Tibial artery (tissue), 4 donors: ENCODE measurements around the gene ADCK2.

Experiments
- DNase-seq, 2 donors: peaks; one replicate each; pipeline ENCODE4 v3.0.0-alpha.2; 2019
- H3K27ac ChIP-seq, 2 donors: fragments of 200-600 bp; sonication (generic) in 1 of 2; 1 replicate in 1 of 2; 2 replicates in 1 of 2; pipeline ENCODE4 v1.5.1; 2018 to 2019; ENCODE audit warnings: mild to moderate bottlenecking in 1 of 2
- H3K27me3 ChIP-seq, 2 donors: fragments of 200-600 bp; sonication (generic) in 1 of 2; one replicate each; pipeline versions ENCODE4 v1.5.1 to v1.6.0; 2016 to 2019
- H3K36me3 ChIP-seq, 3 donors: fragments of 200-600 bp; sonication (generic) in 2 of 3; one replicate each; pipeline ENCODE4 v1.5.1; 2016 to 2019; ENCODE audit warnings: mild to moderate bottlenecking in 2 of 3
- H3K4me1 ChIP-seq, 4 donors: fragments of 200-600 bp; sonication (generic) in 2 of 4; 1 replicate in 3 of 4; 2 replicates in 1 of 4; pipeline ENCODE4 v1.5.1; 2016 to 2019
- H3K4me3 ChIP-seq, 2 donors: fragments of 200-600 bp; sonication (generic) in 1 of 2; 1 replicate in 1 of 2; 2 replicates in 1 of 2; pipeline ENCODE4 v1.5.1; 2018 to 2019; ENCODE audit warnings: mild to moderate bottlenecking in 2 of 2
- H3K9me3 ChIP-seq, 3 donors: fragments of 200-600 bp; sonication (generic) in 1 of 3; one replicate each; pipeline ENCODE4 v1.5.1; 2016 to 2019
- intact Hi-C: fragments of 100-400 bp; cut with DNase I; formaldehyde crosslinking; loops from one replicate; pipeline ENCODE4 v1.15.0; 2023; ENCODE audit warnings: low total_unique reads
- TF ChIP-seq, protein P1 (sequence below), 2 experiments: fragments of 200-600 bp in 1 of 2; fragments of 450-650 bp in 1 of 2; IDR thresholded peaks; one replicate each; pipeline ENCODE4 v1.5.1; 2017 to 2019; ENCODE audit warnings: antibody characterized with exemption in 2 of 2, mild to moderate bottlenecking in 1 of 2, moderate library complexity in 1 of 2

The ADCK2 gene

GRCh38 chr7:140631021-140631420 is 41.7 kb upstream of the ADCK2 start:
- peak in 1 of 2 donors; percentile 40 for DNase-seq
- Histone ChIP-seq H3K27ac (no peak overlapping the region), H3K4me3 (no peak overlapping the region), H3K4me1 (peaks cover 0 to 9% (median 6%) of the 10 kb centered on the region in 4 donors), H3K27me3 (peaks cover 0 to 11% of the 10 kb centered on the region in 2 donors), H3K36me3 (no peaks in the 10 kb centered on the region), H3K9me3 (no peaks in the 10 kb centered on the region)
- intact Hi-C loops = no loop called here
- TF ChIP-seq, protein P1, sequence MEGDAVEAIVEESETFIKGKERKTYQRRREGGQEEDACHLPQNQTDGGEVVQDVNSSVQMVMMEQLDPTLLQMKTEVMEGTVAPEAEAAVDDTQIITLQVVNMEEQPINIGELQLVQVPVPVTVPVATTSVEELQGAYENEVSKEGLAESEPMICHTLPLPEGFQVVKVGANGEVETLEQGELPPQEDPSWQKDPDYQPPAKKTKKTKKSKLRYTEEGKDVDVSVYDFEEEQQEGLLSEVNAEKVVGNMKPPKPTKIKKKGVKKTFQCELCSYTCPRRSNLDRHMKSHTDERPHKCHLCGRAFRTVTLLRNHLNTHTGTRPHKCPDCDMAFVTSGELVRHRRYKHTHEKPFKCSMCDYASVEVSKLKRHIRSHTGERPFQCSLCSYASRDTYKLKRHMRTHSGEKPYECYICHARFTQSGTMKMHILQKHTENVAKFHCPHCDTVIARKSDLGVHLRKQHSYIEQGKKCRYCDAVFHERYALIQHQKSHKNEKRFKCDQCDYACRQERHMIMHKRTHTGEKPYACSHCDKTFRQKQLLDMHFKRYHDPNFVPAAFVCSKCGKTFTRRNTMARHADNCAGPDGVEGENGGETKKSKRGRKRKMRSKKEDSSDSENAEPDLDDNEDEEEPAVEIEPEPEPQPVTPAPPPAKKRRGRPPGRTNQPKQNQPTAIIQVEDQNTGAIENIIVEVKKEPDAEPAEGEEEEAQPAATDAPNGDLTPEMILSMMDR (IDR thresholded peaks at IDR 0.05) = no peak

DNA sequence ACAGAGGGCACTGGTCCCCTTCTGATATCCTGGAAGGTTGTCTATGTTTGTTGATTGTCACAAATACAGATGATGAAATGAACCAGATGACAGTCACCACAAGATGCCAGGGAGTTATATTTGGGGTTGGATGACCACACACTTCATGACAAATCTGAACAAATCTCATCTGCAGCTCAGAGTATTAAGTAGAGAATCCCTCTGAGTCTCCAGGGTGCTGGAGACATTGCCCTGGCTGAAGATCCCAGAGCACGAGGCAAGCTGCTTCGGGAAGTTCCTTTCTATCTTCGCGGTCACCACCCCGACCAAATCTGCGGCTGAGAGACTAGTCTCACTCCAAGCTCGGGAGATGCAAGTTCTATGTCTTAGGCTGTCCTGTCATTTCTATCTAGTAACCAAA is 41.1 kb upstream of the ADCK2 start:
- H3K4me1 ChIP-seq = peaks cover 0 to 4% (median 1%) of the 10 kb centered on the region in 4 donors
- no peaks in the 10 kb centered on the region for H3K9me3 ChIP-seq
- peaks cover 0 to 16% of the 10 kb centered on the region in 2 donors for H3K27me3 ChIP-seq
- TF ChIP-seq, protein P1 (IDR thresholded peaks at IDR 0.05) = no peak
- no peak overlapping the region for H3K27ac ChIP-seq
- no peak overlapping the region for H3K4me3 ChIP-seq
- no peaks in the 10 kb centered on the region for H3K36me3 ChIP-seq
- DNase-seq = peak; percentile 67 to 73
- intact Hi-C loops = no loop called here

DNA sequence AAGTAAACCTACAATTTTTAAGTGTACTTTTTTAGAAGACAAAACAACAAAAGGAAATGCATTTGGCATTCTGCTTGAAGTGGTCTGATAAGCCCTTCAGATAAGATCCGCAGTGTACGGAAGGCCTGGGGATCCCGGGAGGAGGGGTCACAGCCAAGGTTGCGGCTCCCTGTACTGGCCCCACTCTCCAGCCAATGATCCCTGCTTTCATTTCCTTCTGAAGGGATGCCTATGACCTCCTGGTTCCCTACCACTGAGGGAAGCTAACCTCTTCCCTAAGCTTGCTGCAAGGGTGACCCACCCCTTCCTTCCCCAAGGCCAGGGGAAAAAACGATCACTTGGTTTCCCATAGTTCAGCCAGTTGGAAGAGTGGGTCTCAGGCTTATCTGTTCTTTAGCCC is 37.4 kb upstream of the ADCK2 start:
- intact Hi-C loops = no loop called here
- Histone ChIP-seq H3K27me3 (peaks cover 0 to 53% of the 10 kb centered on the region in 2 donors), H3K36me3 (no peaks in the 10 kb centered on the region), H3K9me3 (no peaks in the 10 kb centered on the region), H3K4me1 (peaks cover 0 to 11% (median 7%) of the 10 kb centered on the region in 4 donors), H3K27ac (no peak overlapping the region), H3K4me3 (no peak overlapping the region)
- no peak for DNase-seq
- TF ChIP-seq, protein P1 (IDR thresholded peaks at IDR 0.05) = no peak

DNA sequence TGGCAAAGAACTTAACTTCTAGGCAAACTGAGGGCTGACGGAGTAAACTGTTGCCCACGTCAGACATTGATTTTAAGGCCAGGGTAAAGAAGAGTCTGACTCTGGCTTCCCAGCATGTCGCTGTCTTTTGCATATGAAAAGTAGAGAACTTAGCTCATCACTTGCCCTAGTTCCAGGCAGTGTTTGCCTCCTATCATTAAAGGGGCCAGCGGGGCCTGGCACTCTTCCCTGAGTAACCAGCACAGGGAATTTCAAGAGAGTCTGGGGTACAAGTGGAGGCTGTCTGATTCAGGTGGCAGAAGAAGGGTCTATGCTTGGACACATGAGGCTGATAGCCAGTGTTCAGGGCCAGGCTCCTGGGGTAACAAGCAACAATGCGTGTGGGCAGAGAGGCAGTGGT is 36.9 kb upstream of the ADCK2 start:
- TF ChIP-seq, protein P1 (IDR thresholded peaks at IDR 0.05) = no peak
- no peaks in the 10 kb centered on the region for H3K9me3 ChIP-seq
- H3K27me3 ChIP-seq = peaks cover 0 to 56% of the 10 kb centered on the region in 2 donors
- DNase-seq = no peak
- H3K4me3 ChIP-seq = no peak overlapping the region
- H3K36me3 ChIP-seq = no peaks in the 10 kb centered on the region
- intact Hi-C loops = no loop called here
- H3K27ac ChIP-seq = no peak overlapping the region
- peaks cover 0 to 16% (median 9%) of the 10 kb centered on the region in 4 donors for H3K4me1 ChIP-seq

- no peak for DNase-seq
- Histone ChIP-seq H3K4me1 (peaks cover 0 to 22% (median 10%) of the 10 kb centered on the region in 4 donors), H3K27me3 (peaks cover 0 to 68% of the 10 kb centered on the region in 2 donors), H3K9me3 (no peaks in the 10 kb centered on the region), H3K4me3 (no peak overlapping the region), H3K27ac (no peak overlapping the region), H3K36me3 (no peaks in the 10 kb centered on the region)
- TF ChIP-seq, protein P1 (IDR thresholded peaks at IDR 0.05) = no peak
- intact Hi-C loops = no loop called here
Measured at GRCh38 chr7:140637400-140637799, 35.3 kb upstream of the ADCK2 start.
